Esophagus muscularis mucosa (tissue), 4 donors: ENCODE measurements around the gene PNPLA1. TPM values are rescaled to one million over a fixed set of nuclear protein-coding genes. Genes with fewer than 3 reads are reported as not detected.

ENCODE experiments used
- DNase-seq: peaks from one replicate; pipeline ENCODE4 v3.0.0-alpha.2; 2017; ENCODE audit errors: extremely low spot score
- H3K27ac ChIP-seq, 4 donors: fragments of 200-600 bp; sonication (generic); replicated peaks in 1 of 4; 1 replicate in 3 of 4; 2 replicates in 1 of 4; pipeline ENCODE4 v1.5.1; 2016 to 2019; ENCODE audit warnings: mild to moderate bottlenecking in 1 of 4
- H3K27me3 ChIP-seq, 4 donors: fragments of 200-600 bp; sonication (generic); one replicate each; pipeline versions ENCODE4 v1.5.1 to v1.6.0; 2016 to 2019
- H3K36me3 ChIP-seq, 4 donors: fragments of 200-600 bp; sonication (generic); one replicate each; pipeline ENCODE4 v1.5.1; 2016 to 2019
- H3K4me1 ChIP-seq, 4 donors: fragments of 200-600 bp; sonication (generic); one replicate each; pipeline ENCODE4 v1.5.1; 2016 to 2019
- H3K4me3 ChIP-seq, 4 donors: fragments of 200-600 bp; sonication (generic); 1 replicate in 2 of 4; 2 replicates in 2 of 4; pipeline ENCODE4 v1.5.1; 2016 to 2019; ENCODE audit warnings: mild to moderate bottlenecking in 4 of 4, moderate library complexity in 1 of 4
- H3K9me3 ChIP-seq, 4 donors: fragments of 200-600 bp; sonication (generic); 1 replicate in 3 of 4; 2 replicates in 1 of 4; pipeline ENCODE4 v1.5.1; 2016 to 2019
- EP300 ChIP-seq: sonication (generic); formaldehyde crosslinking; IDR thresholded peaks from one replicate; pipeline ENCODE4 v1.6.1; 2017; ENCODE audit warnings: antibody characterized with exemption
- POLR2A ChIP-seq: fragments of 450-650 bp; IDR thresholded peaks from one replicate; pipeline ENCODE4 v1.6.1; 2017; ENCODE audit warnings: antibody characterized with exemption, moderate library complexity, mild to moderate bottlenecking, low read depth
- POLR2AphosphoS5 ChIP-seq, 2 donors: sonication (generic); formaldehyde crosslinking; IDR thresholded peaks; one replicate each; pipeline ENCODE4 v1.6.1; 2017; ENCODE audit warnings: antibody characterized with exemption in 2 of 2
- WGBS: methylation state at CpG from one replicate; pipeline ENCODE4 v1.1.5; 2018; 5-methylcytosine and 5-hydroxymethylcytosine counted together
- intact Hi-C: fragments of 100-400 bp; cut with DNase I; formaldehyde crosslinking; loops from one replicate; pipeline ENCODE4 v1.15.1; 2023
- total RNA-seq, 4 donors: library from RNA; depleted of rRNA; stranded (reverse); fragments of >200 nt; gene quantifications; one replicate each; pipeline versions ENCODE4 v1.1.0 to v1.2.1, GENCODE V29; 2016
- TF ChIP-seq, protein P1 (sequence below), 3 experiments: fragments of 200-600 bp in 2 of 3; fragments of 450-650 bp in 1 of 3; sonication (generic) in 2 of 3; IDR thresholded peaks; one replicate each; pipeline ENCODE4 v1.5.1; 2017 to 2019; ENCODE audit warnings: antibody characterized with exemption in 3 of 3, mild to moderate bottlenecking in 2 of 3, moderate library complexity in 1 of 3

PNPLA1 gene
- total RNA-seq, 4 donors from 2014 or later: 0.33 TPM; not detected in 3

DNA sequence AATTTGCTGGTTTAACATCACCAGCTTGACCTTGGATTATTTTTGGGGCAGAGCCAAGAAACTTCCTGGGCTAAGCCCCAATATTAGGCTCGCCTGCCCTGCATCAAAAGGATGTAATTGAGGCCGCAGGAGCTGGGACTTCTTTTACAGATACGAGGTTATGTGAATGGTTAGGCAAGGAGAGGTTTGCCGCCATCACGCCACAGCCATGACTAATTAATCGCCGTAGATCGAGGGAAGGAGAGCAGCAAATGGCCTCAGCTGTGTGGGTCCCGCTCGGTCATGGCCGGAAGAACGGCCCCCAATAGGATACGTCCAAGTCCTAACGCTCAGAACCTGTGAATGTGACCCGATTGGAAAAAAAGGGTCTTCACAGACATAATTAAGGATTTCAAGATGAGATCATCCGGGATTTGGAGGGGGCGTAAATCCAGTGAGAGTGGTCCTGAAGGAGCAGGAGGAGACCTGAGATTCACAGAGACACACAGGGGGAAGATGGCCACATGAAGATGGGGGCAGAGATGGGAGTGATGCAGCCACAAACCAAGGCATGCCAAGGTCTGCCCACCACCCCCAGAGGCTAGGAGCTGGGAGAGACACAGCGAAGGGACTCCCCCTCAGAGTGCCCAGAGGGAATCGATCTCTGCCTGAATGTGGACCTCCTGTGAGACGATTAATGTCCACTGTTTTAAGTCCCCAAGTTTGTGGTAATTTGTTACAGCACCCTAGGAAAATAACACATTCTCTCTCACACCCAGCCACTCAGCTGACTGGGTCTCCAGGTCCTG lies 76.8 kb downstream of the PNPLA1 start:
- Histone ChIP-seq H3K36me3 (no peaks in the 10 kb centered on the region), H3K4me1 (peaks cover 0 to 13% (median 5%) of the 10 kb centered on the region in 4 donors), H3K4me3 (no peak overlapping the region), H3K27ac (no peak overlapping the region), H3K27me3 (peaks cover 0 to 19% (median 0%) of the 10 kb centered on the region in 4 donors), H3K9me3 (no peaks in the 10 kb centered on the region)
- TF ChIP-seq, protein P1, sequence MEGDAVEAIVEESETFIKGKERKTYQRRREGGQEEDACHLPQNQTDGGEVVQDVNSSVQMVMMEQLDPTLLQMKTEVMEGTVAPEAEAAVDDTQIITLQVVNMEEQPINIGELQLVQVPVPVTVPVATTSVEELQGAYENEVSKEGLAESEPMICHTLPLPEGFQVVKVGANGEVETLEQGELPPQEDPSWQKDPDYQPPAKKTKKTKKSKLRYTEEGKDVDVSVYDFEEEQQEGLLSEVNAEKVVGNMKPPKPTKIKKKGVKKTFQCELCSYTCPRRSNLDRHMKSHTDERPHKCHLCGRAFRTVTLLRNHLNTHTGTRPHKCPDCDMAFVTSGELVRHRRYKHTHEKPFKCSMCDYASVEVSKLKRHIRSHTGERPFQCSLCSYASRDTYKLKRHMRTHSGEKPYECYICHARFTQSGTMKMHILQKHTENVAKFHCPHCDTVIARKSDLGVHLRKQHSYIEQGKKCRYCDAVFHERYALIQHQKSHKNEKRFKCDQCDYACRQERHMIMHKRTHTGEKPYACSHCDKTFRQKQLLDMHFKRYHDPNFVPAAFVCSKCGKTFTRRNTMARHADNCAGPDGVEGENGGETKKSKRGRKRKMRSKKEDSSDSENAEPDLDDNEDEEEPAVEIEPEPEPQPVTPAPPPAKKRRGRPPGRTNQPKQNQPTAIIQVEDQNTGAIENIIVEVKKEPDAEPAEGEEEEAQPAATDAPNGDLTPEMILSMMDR (IDR thresholded peaks at IDR 0.05): no peak
- TF ChIP-seq EP300: no peak
- TF ChIP-seq POLR2AphosphoS5 (IDR thresholded peaks at IDR 0.05): no peak
- no peak for TF ChIP-seq POLR2A
- 95% methylated on average over 20 of the region's 20 CpGs for WGBS
- DNase-seq: no peak
- intact Hi-C loops: no loop called here

DNA sequence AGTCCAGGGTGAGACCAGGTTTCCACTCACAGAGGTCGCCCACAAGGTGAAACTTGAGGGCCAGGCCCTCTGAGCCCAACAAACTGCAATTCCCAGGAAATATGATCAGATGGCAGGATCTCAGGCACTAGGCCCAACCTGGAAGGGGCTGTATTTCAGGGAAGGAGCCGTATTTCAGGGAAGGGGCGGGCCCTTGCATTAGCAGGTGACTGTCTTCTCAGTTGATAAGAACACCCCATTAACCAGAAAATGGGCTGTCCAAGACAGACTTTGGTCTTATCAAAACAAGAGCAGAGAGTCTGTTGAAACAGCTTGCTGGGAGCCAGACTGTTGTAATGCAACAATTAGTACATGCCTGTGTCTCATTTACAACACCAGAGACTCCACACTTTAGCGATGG lies 77.8 kb downstream of the PNPLA1 start:
- peaks cover 0 to 13% (median 5%) of the 10 kb centered on the region in 4 donors for H3K4me1 ChIP-seq
- WGBS: 89% methylated on average over 4 of the region's 4 CpGs
- intact Hi-C loops: no loop called here
- no peaks in the 10 kb centered on the region for H3K9me3 ChIP-seq
- TF ChIP-seq EP300 (no peak), POLR2A (no peak), POLR2AphosphoS5 (IDR thresholded peaks at IDR 0.05) (no peak)
- TF ChIP-seq, protein P1 (IDR thresholded peaks at IDR 0.05): no peak
- no peaks in the 10 kb centered on the region for H3K36me3 ChIP-seq
- H3K4me3 ChIP-seq: no peak overlapping the region
- H3K27ac ChIP-seq: no peak overlapping the region
- DNase-seq: no peak
- peaks cover 0 to 15% (median 0%) of the 10 kb centered on the region in 4 donors for H3K27me3 ChIP-seq

GRCh38 chr6:36349240-36349639 lies 79.4 kb downstream of the PNPLA1 start:
- Histone ChIP-seq H3K36me3 (no peaks in the 10 kb centered on the region), H3K4me1 (peaks cover 0 to 13% (median 5%) of the 10 kb centered on the region in 4 donors), H3K4me3 (no peak overlapping the region), H3K9me3 (no peaks in the 10 kb centered on the region), H3K27me3 (peaks cover 0 to 11% (median 0%) of the 10 kb centered on the region in 4 donors), H3K27ac (no peak overlapping the region)
- DNase-seq: no peak
- TF ChIP-seq POLR2AphosphoS5 (IDR thresholded peaks at IDR 0.05) (no peak), POLR2A (no peak), EP300 (no peak)
- TF ChIP-seq, protein P1 (IDR thresholded peaks at IDR 0.05): no peak
- intact Hi-C loops: no loop called here
- WGBS: 88% methylated on average over 6 of the region's 6 CpGs

- Histone ChIP-seq H3K4me3 (no peak overlapping the region), H3K9me3 (no peaks in the 10 kb centered on the region), H3K36me3 (no peaks in the 10 kb centered on the region), H3K27ac (peak overlapping the region in 1 of 4 donors; percentile 42), H3K27me3 (peaks cover 0 to 11% (median 0%) of the 10 kb centered on the region in 4 donors), H3K4me1 (peaks cover 0 to 13% (median 5%) of the 10 kb centered on the region in 4 donors)
- intact Hi-C loops: loop anchor here (10.0 kb wide), 1 partner anchor 225 kb away; no protein-coding TSS in a partner anchor
- TF ChIP-seq EP300 (no peak), POLR2AphosphoS5 (IDR thresholded peaks at IDR 0.05) (no peak), POLR2A (no peak)
- TF ChIP-seq, protein P1 (IDR thresholded peaks at IDR 0.05): no peak
- WGBS: 79% methylated on average over 4 of the region's 4 CpGs
- DNase-seq: no peak
Measured at GRCh38 chr6:36350082-36350481, 80.2 kb downstream of the PNPLA1 start.
